Activated T-cell treated with anti-CD3 and anti-CD28 coated beads for 4 hours (primary cell): ENCODE measurements around the gene AGPS.
"Not testable (repeated sequence)": the region's sequence is repeated elsewhere in the genome, so short reads cannot be mapped to it uniquely, and the experiment has no call there.

ENCODE experiments used
- DNase-seq: peaks from one replicate; pipeline ENCODE4 v3.0.0-alpha.2; 2020

AGPS gene

DNA sequence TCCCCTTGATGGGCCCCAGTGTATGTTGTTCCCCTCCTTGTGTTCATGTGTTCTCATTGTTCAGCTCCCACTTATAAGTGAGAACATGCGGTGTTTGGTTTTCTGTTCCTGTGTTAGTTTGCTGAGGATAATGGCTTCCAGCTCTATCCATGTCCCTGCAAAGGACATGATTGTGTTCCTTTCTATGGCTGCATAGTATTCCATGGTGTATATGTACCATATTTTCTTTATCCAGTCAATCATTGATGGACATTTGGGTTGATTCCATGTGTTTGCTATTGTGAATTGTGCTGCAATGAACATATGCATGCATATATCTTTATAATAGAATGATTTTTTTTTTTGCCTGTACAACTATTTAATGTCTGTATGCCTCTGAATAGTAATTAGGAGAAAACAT lies 31.5 kb downstream of the AGPS start:
- DNase-seq: not testable (repeated sequence)

DNA sequence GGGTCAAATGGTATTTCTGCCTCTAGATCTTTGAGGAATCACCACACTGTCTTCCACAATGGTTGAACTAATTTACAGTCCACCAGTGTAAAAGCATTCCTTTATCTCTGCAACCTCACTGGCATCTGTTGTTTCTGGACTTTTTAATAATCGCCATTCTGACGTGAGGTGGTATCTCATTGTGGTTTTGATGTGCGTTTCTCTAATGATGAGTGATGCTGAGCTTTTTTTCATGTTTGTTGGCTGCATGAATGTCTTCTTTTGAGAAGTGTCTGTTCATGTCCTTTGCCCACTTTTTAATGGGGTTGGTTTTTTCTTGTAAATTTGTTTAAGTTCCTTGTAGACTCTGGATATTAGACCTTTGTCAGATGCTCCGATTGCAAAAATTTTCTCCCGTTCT lies 32.0 kb downstream of the AGPS start:
- DNase-seq: not testable (repeated sequence)

DNA sequence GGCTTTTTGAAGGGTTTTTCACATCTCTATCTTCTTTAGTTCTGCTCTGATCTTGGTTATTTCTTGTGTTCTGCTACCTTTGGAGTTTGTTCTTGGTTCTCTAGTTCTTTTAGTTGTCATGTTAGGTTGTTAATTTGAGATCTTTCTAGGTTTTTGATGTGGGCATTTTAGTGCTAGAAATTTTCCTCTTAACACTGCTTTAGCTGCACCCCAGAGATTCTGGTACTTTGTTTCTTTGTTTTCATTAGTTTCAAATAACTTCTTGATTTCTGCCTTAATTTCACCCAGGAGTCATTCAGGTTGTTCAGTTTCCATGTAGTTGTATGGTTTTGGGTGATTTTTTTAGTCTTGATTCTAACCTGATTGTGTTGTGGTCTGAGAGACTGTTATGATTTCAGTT lies 34.7 kb downstream of the AGPS start:
- no peak for DNase-seq

DNA sequence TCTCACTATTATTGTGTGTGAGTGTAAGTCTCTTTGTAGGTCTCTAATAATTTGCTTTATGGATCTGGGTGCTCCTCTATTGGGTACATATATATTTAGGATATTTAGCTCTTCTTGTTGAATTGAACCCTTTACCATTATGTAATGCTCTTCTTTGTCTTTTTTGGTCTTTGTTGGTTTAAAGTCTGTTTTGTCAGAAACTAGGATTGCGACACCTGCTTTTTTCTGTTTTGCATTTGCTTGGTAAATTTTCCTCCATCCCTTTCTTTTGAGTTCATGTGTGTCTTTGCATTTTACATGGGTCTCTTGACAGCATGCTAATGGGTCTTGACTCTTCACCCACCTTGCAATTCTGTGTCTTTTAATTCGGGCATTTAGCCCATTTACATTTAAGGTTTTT lies 35.4 kb downstream of the AGPS start:
- not testable (repeated sequence) for DNase-seq

DNA sequence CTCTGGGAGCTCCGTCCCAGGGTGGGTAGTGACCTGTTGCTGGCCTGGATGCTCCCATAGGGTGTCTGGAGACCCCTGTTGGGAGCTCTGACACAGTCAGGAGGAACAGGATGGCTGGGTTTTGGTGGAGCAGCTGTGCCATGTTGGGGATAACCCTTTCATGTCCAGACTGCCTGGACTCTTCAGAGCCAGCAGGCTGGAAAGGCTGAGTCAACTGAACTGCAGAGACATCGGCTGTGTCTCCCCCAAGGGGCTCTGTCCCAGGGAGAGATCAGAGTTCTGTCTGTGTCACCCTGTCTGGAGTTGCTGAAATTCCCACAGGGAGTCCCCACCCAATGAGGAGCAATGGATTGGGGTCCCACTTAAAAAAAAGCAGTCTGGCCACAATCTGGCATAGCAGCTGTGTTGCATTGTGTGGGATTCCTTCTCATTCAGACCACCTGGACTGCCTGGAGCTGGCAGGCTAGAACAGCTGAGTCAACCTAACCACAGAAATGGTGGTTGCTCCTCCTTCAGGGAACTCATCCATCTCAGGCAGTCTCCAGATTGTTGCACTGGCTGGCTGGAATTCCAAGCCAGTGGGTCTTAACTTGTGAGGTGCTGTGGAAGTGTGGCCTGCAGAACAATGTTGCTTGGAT lies 37.2 kb downstream of the AGPS start:
- no peak for DNase-seq

DNA sequence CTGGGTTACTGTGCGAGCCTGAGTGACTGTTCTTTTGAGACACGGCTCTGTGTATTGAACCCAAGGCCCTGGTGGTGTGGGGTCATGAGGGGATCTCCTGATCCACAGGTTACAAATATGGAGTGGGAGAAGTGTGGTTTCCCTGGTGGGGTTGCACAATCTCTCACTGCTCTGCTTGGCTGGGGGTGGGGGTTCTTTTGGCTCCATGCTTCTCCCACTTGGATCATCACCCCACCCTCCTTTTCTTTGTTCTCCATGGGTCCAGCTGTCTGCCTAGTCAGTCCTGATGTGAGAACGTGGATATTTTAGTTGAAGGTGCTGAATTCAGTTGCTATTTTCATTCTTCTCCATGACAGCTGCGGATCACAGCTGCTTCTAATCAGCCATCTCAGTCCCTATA lies 37.8 kb downstream of the AGPS start:
- no peak for DNase-seq

DNA sequence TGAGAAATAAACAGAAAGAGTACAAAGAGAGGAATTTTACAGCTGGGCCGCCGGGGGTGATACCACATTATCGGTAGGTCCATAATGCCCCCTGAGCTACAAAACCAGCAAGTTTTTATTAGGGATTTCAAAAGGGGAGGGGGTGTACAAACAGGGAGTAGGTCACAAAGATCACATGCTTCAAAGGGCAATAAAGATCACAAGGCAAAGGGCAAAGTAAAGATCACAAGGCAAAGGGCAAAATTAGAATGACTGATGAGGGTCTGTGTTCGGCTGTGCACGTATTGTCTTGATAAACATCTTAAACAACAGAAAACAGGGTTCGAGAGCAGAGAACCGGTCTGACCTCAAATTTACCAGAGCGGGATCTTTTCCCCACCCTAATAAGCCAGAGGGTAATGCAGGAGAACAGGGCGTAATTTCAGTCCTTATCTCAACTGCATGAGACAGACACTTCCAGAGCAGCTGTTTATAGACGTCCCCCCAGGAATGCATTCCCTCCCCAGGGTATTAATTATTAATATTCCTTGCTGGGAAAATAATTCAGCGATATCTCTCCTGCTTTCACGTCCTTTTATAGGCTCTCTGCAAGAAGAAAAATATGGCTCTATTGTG lies 38.6 kb downstream of the AGPS start:
- DNase-seq: not testable (repeated sequence)

DNA sequence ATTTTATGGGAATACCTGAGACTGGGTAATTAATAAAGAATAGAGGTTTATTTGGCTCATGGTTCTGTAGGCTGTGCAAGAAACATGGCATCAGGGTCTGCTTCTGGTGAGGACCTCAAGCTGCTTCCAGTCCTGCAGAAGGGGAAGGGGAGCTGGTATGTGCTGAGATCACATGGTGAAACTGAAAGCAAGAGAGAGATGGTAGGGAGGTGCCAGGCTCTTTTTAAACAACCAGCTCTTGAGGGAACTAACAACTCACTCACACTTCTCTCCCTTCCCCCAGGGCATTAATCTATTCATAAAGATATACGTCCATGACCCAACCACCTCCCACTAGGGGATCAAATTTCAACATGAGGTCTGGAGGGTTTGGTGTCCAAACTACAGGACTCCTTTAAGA lies 40.1 kb downstream of the AGPS start:
- no peak for DNase-seq

DNA sequence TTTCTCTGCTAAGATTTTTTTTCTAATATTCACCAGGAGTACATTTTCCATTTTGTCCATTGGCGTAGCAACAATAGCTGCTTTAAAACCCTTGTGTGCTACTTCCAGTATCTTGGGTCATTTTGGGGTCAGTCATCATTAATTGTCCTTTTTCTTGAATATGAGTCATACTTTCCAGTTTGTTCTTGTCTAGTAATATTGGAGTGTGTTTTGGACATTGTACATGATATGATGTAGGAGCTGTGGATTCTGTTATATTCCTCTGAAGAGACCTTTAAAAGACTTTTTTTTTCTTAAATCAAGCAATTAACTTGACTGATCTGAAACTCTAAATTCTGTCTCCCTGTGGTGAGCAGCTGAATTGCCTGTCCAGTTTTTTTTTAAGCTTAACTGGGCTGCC lies 40.8 kb downstream of the AGPS start:
- DNase-seq: no peak

DNA sequence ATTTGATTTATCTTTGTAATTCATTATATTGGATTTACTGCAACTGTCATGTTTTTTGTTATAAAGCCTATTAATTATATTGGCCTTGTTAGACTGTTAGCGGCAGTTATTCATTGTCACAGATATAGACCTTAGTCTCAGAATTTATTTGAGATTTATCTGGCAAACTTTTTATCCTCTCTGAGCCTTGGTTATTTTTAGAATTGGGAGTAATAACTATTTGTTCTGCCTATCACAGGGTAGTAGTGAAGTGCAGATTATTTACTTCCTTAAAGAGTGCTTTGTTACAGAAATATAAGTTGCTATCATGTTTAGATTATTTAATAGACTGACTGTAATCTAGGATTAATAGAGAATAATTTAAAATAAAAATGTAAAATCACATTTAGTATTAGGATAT lies 41.9 kb downstream of the AGPS start:
- no peak for DNase-seq

DNA sequence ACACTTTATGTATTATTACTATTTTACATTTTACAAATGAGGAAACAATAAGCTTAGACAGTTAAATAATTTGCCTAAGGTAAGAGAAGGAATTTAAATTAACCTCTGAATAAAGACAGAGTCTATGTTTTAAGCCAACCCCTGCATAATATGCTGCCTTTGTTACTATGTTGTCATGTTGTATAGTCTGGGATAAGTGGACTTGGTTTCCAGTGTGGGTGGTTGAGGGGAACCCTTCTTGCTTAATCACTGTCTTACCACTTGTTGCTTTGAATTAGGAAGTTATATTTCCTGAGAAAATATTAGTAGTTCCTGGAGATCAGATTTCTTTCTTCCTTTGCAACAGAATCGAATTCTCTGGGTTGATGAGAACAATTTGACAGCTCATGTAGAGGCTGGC lies 52.6 kb downstream of the AGPS start:
- no peak for DNase-seq

DNA sequence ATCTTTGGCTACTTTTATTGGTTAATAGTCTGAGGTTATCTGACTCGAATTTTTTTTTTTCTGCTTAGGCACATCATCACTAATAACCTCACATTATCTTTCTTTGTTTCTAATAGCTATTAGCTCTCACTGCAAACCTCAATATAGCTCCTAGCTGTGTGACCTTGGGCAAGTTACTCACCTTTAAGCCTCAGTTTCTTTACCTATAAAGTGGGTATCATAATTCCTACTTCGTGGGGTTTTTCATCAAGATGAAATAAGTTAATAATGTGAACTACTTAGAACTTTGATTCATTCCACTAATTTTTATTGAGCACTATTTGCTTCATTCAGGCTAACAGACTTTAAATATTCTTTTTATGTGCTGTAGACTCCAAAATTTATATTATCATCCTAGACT lies 55.5 kb downstream of the AGPS start:
- no peak for DNase-seq

DNA sequence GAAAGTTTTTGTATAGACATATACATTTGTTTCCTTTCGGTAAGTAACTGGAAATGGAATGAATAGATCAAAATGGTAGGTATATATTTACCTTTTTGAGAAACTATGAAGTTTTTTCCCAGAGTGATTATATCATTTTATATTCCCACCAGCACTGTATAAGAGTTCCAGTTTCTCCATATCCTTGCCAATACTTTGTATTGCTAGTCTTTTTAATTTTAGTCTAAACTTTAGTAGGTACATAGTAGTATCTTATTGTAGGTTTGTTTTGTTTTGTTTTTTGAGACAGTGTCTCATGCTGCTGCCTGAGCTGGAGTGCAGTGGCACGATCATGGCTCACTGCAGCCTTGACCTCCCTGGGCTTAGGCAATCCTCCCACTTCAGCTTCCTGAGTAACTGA lies 56.6 kb downstream of the AGPS start:
- DNase-seq: no peak

DNA sequence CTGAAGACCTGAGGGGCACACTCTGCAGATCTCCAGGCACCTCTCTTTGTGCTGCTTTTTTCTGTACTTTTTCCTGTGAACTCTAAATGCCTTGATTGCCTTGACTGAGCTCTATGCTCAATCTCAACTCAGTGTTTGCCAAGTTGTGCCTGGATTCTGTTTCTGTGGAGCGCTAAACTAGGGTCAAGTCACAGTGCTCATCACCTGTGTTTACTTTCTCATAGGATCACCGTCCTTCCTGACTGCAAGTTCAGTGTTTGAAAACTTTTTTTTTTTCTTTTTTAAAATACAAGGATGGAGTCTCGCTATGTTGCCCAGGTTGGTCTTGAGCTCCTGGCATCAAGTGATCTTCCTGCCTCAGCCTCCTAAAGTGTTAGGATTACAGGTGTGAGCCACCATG lies 62.6 kb downstream of the AGPS start:
- DNase-seq: no peak

DNA sequence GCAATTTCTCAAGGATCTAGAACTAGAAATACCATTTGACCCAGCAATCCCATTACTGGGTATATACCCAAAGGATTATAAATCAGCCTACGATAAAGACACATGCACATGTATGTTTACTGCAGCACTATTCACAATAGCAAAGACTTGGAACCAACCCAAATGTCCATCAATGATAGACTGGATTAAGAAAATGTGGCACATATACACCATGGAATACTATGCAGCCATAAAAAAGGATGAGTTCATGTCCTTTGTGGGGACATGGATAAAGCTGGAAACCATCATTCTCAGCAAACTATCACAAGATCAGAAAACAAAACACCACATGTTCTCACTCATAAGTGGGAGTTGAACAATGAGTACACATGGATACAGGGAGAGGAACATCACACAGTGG lies 67.2 kb downstream of the AGPS start:
- DNase-seq: not testable (repeated sequence)

DNA sequence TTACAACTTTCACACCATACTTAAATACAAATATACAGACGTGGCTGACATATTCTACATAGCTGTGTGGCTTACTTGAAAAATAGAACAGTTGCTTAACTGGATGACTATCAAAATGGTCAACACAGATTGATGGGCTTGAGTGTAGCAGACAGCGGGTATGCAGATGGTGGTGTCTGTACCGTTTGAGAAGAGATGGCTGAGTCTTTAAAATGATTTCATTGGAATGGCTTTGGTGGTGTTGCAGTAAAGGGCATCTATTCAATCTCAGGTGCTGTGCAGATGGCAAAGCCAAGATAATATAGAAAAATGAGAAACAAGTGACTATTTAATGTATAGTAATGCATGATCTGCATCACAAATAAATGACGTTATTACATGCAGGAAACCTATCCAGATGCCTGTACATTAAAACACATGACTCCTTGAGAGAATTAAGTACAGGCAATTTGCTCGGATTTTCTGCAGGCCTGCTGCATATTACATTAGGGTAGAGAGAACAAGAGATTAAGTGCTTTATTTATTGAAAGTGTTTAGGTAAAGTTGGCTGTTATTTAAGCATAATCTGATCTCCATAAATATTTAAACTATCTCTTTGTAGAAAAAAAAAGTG lies 68.5 kb downstream of the AGPS start:
- DNase-seq: no peak

DNA sequence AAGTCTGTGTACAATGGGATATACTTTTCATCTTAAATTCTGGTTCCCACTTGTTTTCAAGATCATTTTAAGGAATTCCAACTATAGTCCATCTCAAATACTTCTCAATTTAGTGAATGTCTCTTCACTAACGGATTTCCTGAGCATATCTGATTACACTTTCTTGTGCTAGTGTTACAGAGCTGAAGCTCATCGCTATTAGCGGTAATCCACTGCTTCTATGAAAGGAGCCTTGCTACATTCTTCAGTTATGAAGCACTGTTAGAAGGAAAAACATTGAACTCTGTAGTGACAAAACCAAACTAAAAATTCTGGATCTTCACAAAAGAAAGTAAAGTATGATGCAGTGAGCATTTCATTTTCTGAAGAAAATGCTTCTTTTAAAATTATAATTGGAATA lies 72.0 kb downstream of the AGPS start:
- DNase-seq: no peak

DNA sequence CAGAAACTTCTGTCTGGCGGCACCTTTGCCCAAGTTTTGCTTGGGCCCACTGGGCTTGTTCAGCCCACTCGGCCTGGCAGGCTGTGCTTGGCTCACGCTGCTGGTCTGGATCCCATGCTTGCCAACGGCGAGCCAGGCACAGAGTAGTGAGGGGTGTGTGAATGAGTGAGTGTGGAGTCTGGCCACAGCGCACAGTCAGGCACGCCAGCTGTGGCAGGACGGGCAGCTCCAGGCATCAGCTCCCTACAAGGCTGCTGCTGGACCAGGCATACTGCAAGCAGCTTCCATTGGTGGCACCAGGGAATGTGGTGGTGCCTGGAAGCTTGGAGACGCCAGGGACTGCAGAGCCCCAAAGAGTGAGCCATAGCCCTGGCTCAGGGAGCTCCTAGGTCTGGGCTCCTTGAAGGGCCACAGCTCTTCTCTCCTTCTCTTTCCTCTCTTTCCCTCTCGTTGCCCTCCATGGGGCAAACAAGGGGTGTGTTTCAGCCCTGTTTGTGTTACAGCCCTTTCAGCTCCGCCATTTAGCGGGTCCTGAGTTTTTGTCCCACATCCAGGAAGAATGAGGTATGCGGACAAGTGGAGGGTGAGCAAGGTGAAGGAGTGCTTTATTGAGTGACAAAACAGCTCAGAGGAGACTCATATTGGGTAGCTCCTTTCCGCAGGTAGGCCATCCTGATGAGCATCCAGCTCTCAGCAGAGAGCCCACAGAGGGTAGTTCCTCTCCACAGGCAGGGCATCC lies 73.0 kb downstream of the AGPS start:
- DNase-seq: no peak

DNA sequence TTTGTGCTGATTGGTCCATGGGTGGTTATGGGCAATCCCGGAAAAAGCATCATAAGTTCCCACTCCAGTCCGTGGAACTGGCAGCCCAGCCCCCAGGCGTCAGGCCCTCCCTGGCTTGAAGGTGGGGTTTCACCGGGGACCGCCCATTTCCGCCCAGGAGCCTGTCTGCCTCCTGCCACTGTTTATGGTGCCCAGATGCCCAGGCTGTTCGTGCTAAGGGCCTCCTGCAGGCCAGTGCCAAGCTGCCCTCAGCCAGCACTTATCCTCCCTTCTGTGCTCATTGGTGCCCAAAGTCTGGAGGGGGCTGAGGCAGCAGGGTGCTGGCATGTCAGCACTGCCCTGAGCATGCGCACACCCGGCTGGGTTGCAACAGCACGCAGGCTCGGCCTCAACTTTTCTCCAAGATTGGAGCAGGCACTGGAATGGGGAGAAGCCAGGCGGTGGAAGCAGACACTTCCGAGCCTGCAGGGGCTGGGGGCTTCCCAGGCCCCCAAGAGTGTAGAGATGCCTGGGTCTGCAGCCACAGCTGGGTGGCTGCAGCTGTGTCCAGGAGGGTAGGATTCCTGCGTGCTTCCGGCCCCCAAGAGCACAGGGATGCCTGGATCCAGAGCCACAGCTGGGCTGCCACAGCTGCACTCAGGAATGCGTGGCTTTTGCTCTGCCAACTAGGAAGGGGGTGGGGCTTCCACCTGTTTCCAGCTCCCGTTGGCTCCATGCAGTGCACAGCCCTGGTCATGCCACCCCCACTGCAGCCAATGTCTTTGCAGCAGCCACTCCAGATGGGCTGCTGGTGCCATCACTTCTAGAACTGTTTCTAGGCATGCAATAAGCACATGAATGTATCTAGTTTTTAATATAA lies 74.0 kb downstream of the AGPS start:
- DNase-seq: no peak

DNA sequence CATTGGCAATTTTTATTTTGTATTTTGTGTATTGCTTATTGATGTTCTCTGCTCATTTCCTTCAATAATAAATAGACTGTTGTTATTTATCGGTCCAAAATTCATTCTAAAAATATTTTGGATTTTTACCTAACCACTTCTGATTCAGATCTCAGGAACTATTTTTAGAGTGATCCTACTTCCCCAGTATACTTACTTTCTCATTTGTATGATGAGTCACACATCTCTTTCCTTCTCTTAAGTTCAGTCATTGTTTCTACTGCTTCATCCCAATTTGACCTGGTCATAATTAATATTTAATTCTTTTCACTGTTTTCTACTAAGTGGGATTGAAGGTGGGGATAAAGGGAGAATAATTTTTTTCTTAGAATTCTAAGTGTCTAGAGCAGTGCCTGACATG lies 75.1 kb downstream of the AGPS start:
- DNase-seq: no peak

DNA sequence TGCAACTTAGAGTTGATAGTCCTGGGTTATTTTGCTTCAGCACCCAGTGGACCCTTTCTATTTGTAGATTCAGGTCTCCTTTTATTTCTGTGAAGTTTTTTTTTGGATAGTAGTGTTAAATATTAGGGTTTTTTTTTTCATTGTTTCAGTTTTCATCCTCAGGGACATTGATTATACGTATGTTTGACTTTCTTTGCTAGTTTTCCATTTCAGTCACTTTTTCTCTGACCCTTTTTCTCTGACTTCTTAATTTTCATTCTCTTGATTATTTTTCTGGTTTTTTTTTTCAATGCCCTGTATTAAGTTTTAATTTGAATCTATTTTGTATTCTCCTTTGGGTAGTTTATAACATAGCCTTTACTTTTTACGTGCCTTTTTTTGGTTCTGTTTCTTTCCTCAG lies 79.4 kb downstream of the AGPS start:
- no peak for DNase-seq

DNA sequence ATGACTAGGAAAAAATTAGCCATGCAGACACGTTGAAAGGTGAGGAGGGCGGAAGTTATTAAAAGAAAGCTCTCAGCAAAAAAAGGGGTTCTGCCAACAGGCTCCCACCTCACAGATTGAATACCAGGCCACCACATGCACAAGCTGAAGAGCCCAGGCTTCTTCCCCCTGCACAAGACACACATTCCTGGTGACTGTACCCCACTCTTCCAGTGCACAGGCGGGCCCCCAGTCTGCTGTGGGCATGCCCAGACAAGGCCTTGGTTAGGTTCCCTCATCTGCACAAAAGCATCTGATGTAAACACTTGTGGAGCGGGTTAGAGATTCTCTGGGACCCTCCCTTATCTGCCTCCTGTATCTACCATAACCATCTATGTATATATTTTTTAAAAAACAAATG lies 81.7 kb downstream of the AGPS start:
- DNase-seq: no peak

DNA sequence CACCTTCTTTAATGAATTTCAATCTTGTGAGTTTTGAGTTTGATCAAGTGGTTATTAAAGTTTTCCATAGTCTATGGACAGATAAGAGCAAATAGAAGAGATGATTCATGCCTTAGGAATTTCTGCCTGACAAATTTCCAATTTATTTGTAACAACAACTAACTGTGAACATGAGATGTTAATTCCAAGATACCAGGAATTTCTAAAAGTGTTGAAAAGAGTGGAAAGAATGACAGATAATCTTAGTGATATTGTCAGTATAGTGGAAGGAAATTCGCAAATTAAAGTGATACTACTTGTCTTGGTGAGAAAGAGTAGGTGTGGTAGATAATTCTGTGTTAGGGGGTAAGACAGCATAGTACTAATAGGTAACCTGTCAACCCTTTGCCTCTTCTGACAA lies 82.4 kb downstream of the AGPS start:
- no peak for DNase-seq
